ENCODE measurements around the gene WDR77. TPM values are rescaled to one million over a fixed set of nuclear protein-coding genes. Genes with fewer than 3 reads are reported as not detected.

The WDR77 gene
- total and polyA plus RNA-seq, 2 of the 4 experiments (the other 2 are of a cell fraction) = 80.8 to 87.0 TPM

- no peak overlapping the region for H3K14ac ChIP-seq (replicated peaks; ENCODE audit: low read depth, low read length)
- ChIA-PET POLR2A (ENCODE audit: unreplicated experiment) (no interaction called here), CTCF (no interaction called here)
- no peak overlapping the region for H4K8ac ChIP-seq (ENCODE audit: low read depth in 2 of 2, low read length in 2 of 2)
- no peak overlapping the region for H2AFZ ChIP-seq (replicated peaks; ENCODE audit: low read length, poor library complexity)
- in situ Hi-C loops (cut with MboI; ENCODE audit: low sequenced_read_pairs) = no loop called here
- H4K20me1 ChIP-seq (ENCODE audit: insufficient read depth, low read length) = peaks cover 4% of the 10 kb centered on the region; the same call in 1 of the 2 replicates
- H3K79me1 ChIP-seq (ENCODE audit: low read depth in 1 of 2, low read length in 2 of 2) = no peaks in the 10 kb centered on the region
- no peak for DNase-seq
- ATAC-seq (ENCODE audit: low read depth) = no peak
- intact Hi-C loops (cut with micrococcal nuclease) = no loop called here
- dilution Hi-C loops (cut with HindIII; ENCODE audit: low sequenced_read_pairs, unreplicated experiment) = loop anchor here (25.0 kb wide), 1 partner anchor 294 kb away; the partner anchor contains the start of gene DDX20
- no peak overlapping the region for H2AK5ac ChIP-seq (ENCODE audit: low read depth, low read length)
- H4K91ac ChIP-seq (ENCODE audit: insufficient read depth, low read depth, low read length) = no peak overlapping the region
- H2BK15ac ChIP-seq (ENCODE audit: low read depth, low read length) = no peak overlapping the region
- TF ChIP-seq CEBPB (IDR thresholded peaks at IDR 0.05; ENCODE audit: low read depth, low read length) (no peak), USF2 (IDR thresholded peaks at IDR 0.05; ENCODE audit: low read depth, low read length) (no peak), CTCF (conservative IDR thresholded peaks at IDR 0.05; ENCODE audit: low read depth, low read length) (no peak), ELK1 (IDR thresholded peaks at IDR 0.05; ENCODE audit: borderline replicate concordance, low read depth, low read length) (no peak), BHLHE40 (IDR thresholded peaks at IDR 0.05; ENCODE audit: low read depth, low read length) (no peak), MAZ (IDR thresholded peaks at IDR 0.05; ENCODE audit: borderline replicate concordance, low read depth, low read length) (no peak), CHD1 (IDR thresholded peaks at IDR 0.05; ENCODE audit: low read depth, low read length) (no peak), MAFK (IDR thresholded peaks at IDR 0.05; ENCODE audit: low read depth, low read length) (no peak), FOS (IDR thresholded peaks at IDR 0.05; ENCODE audit: low read depth, low read length) (no peak), MXI1 (IDR thresholded peaks at IDR 0.05; ENCODE audit: borderline replicate concordance, low read depth, low read length) (no peak), RFX5 (IDR thresholded peaks at IDR 0.05; ENCODE audit: low read depth, low read length) (no peak)
- no peak overlapping the region for H3K23ac ChIP-seq (ENCODE audit: low read depth, low read length)
- 100% methylated on average over 1 of the region's 2 CpGs; no CpG with 5 or more reads in 1 of the 2 experiments for WGBS, 2 experiments (ENCODE audit: extremely low coverage in 2 of 2, insufficient read length in 1 of 2)
- H3K27me3 ChIP-seq (ENCODE audit: control insufficient read depth, insufficient read depth, low read length) = no peaks in the 10 kb centered on the region
- H3K4me3 ChIP-seq (ENCODE audit: insufficient read depth, low read depth, low read length) = no peak overlapping the region
- H2BK20ac ChIP-seq (ENCODE audit: low read depth, low read length) = no peak overlapping the region
- H3K56ac ChIP-seq (ENCODE audit: extremely low read depth, insufficient read depth, low read length) = no peak overlapping the region
- H2AK9ac ChIP-seq (replicated peaks; ENCODE audit: low read depth, low read length, poor library complexity) = no peak overlapping the region
- H3K27ac ChIP-seq (ENCODE audit: insufficient read depth, low read length) = no peak overlapping the region
- H3K4me1 ChIP-seq (ENCODE audit: control insufficient read depth, insufficient read depth, low read length) = no peaks in the 10 kb centered on the region
- H3K4ac ChIP-seq (ENCODE audit: low read depth, low read length) = no peak overlapping the region
- no peak overlapping the region for H3K18ac ChIP-seq (ENCODE audit: low read depth, low read length)
- H3K9me3 ChIP-seq (ENCODE audit: control insufficient read depth, insufficient read depth, low read length) = no peaks in the 10 kb centered on the region
- no peak overlapping the region for H3K9ac ChIP-seq (ENCODE audit: low read depth, low read length)
- peaks cover 4% of the 10 kb centered on the region; the same call in 1 of the 2 replicates for H3K9me1 ChIP-seq (ENCODE audit: insufficient read depth, low read length)
- BruUV-seq (replicated peaks) = no TSS peak
- peaks cover 11% of the 10 kb centered on the region for H3K36me3 ChIP-seq (ENCODE audit: control insufficient read depth, insufficient read depth, low read length)
- H4K5ac ChIP-seq (ENCODE audit: low read depth, low read length) = no peak overlapping the region
- no peak overlapping the region for H3K4me2 ChIP-seq (ENCODE audit: low read depth, low read length)
- H2BK120ac ChIP-seq (ENCODE audit: low read depth, low read length) = no peak overlapping the region
- no peak overlapping the region for H2BK5ac ChIP-seq (ENCODE audit: low read depth, low read length, poor library complexity, severe bottlenecking)
Measured at GRCh38 chr1:111467865-111468716, 19.0 kb upstream of the WDR77 start.

Measured in IMR-90 (cell line).